IPS-18c (cell line): ENCODE results near the gene HHIPL2.

Experiments used
- H3K4me3 ChIP-seq: 2 replicates; pipeline ENCODE4 v1.7.0; 2013; ENCODE audit warnings: low read depth, mild to moderate bottlenecking, low read length, moderate library complexity; ENCODE audit not compliant: insufficient read depth
- H3K9me3 ChIP-seq: one replicate; pipeline ENCODE4 v1.6.1; 2013; ENCODE audit warnings: mild to moderate bottlenecking, low read length, moderate library complexity; ENCODE audit not compliant: control insufficient read depth, insufficient read depth

HHIPL2 gene

DNA sequence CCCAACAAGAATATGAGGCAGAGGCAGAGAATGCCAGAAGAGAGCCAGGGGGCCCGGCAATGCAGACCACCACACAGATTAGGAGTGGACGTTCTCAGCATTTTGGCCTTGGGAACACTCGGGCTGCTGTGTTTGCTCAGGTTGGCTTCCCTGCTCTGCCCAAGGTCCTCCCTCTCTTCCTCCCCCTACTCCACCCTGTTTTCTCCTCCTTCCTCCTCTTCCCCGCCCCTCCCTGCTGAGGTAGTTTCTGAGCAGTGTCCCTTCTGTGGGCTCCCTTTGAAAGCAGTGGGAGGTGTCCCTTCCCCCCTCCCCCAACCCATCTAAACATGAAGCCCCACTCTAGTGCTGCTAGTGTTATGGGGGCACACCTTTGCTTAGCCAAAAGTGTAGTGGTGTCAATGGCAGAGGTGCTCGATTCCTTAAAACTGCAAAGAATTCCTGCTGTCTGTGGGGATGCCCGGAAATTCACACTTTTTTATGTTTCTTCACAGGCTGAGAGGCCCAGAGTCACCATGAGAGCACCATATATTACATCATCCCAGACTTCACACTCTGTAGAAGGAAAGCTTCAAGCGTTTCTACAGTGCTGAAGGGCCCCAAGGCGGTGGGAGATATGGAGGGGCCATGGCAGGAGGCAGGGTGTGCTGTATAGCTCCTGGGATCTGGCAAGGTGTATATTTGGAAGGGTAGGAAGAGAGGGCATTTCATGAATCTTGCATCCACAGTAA is at the start of gene HHIPL2:
HHIPL2 (minus strand) TSS at position 161 of the 728 bp plus-strand sequence; CDS start at position 101, 60 bp downstream.
- H3K9me3 ChIP-seq, result no peaks in the 10 kb centered on the region
- H3K4me3 ChIP-seq, result no peak within 1 kb of the TSS

DNA sequence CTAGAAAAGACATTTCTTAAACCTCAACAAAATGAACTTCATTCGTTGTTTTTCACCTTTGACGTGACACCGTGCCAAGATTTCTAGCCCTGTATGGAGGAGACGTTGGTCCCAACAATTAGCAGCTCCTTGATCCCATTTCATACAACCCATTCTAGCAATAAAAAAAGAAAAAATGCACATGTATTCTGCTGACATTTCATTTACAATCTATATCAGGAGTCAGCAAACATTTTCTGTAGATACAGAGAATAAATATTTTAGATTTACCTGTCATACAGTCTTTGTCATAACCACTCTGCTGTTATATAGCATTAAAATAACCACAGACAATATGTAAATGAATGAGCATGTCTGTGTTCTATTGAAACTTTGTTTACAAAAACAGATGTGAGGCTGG is 48.8 kb upstream of the HHIPL2 start:
- Histone ChIP-seq H3K4me3 (no peak overlapping the region), H3K9me3 (no peaks in the 10 kb centered on the region)

DNA sequence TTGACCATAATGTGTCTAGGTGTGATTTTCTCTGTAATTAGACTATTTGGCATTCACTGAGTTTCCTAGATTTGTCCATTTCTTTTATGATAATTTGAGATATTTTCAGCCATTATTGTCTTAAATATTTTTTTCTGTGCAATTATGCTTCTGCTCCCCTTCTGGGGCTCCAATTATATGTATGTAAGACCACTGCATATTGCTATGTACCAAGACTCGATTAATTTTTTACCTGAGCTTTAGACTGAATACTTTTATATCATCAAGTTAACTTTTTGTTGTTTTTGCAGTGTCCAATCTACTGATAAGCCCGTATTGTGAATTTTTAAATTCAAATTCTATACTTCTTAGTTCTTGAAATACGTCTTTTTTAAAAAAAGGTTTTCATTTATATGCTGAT is 46.9 kb upstream of the HHIPL2 start:
- H3K9me3 ChIP-seq, result no peaks in the 10 kb centered on the region

DNA sequence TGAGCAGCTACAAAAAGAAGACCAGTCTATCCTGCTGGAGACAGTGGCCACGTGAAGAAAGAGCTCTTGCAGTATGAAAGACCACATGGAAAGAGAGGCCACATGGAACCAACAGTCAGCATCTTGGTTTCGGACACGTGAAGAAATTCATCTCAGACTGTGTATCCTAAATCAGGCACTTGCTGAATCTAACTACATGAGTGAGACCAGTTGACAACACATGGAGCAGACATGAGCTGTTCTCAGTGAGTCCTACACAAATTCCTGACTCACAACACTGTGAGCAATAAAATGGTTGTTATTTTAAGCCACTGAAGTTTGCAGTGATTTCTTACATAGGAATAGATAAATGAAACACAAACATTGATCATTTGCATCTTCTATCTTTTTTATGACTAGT is 44.3 kb upstream of the HHIPL2 start:
- Histone ChIP-seq H3K4me3 (no peak overlapping the region), H3K9me3 (no peaks in the 10 kb centered on the region)

More for the DNA sequence above, 46.9 kb upstream of the HHIPL2 start:
- no peak overlapping the region for H3K4me3 ChIP-seq

DNA sequence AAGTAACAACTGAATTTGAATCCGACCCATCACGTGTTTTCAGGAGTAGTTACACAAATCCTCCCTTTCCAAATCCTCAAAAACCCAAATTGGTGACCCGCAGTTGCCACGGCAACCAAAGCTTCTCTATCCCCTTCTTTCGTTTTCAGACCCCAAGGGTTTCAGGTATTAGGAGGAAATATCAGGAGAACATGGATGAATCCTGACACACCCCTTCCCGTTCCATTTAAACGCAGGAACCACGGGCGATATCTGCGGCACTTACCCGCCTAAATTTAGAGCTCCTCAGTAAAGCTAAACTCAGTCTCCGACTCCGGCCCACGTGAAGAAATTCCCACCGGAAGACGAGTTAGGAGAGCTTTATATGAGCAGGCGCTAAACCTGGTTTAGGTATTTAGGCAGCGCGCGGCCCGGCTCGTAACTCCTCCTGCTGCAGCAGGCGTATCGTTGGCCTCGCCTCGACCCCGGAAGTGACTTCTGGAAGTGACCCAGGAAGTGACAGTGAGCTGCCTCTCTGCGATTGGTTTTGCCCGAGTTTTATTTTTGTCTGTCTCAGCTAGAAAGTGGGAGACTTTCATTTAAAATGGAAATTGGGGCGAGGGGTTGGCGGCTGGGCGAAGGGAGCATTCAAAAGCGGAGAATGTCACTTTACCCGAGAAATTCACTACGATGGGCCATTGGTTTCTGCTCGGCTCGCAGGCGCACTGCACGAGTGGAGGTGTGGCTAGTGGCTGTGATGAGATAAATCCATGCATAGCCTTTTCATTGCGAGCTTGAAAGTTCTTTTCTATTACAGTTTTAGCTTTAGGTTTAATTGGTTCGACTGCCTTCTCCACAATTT is 41.8 kb upstream of the HHIPL2 start, which contains the start of gene TAF1A:
TAF1A (minus strand) TSS at position 472 of the 841 bp plus-strand sequence.
- no peaks in the 10 kb centered on the region for H3K9me3 ChIP-seq
- H3K4me3 ChIP-seq, result peak within 1 kb of the TSS; percentile 71

DNA sequence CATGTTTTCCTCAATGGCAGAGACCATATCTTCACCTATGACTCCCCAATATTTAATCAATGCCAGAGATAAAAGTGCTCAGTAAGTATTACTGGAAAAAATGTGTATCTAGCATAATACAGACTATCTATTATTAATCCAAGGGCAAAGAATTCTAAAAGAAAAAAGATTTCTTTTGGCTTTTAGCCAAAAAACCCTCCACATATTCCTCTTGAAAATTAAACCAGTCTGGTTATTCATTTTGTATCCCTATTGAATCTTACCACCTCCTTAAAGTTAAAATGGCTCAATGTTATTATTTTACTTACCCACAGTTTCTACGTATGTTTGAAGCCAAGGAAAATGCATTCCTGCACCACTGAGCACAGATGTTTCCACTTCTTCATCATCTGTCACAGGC is 40.2 kb upstream of the HHIPL2 start:
- H3K4me3 ChIP-seq, result no peak overlapping the region
- H3K9me3 ChIP-seq, result no peaks in the 10 kb centered on the region

DNA sequence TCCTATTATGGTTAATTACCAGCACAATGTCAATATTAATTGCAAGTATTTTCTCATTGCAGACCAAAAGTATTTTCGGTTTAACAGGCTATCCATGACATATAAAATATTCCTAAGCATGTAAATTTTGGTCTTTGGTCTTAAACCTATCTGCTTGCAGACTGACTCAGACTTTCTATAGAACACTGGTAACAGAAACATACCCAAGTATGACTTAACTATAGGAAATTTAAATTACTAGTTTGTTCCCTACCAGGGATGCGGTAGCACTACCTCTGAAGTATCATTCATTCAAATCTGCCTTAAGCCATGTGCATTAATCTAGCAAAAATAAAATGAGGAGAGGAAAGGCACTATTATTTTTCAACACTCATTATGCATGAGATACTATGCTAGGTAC is 38.9 kb upstream of the HHIPL2 start:
- H3K4me3 ChIP-seq, result no peak overlapping the region

DNA sequence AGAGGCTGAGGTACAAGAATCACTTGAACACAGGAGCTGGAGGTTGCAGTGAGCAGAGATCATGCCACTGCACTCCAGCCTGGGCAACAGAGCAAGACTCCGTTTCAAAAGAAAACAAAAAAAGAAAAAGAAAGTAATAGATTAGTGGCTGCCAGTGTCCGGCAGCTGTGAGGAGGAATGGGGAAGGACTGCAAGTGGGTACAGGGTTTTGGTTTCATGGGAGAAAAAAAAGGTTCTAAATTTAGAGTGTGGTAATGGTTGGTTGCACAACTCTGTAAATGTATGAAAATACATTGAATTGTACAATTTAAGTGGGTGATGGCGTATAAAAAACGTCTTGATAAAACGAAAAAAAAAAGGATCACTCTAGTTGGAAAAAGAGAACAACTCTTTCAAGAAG is 35.2 kb upstream of the HHIPL2 start:
- no peak overlapping the region for H3K4me3 ChIP-seq
- no peaks in the 10 kb centered on the region for H3K9me3 ChIP-seq

More for the DNA sequence above, 38.9 kb upstream of the HHIPL2 start:
- H3K9me3 ChIP-seq, result no peaks in the 10 kb centered on the region

DNA sequence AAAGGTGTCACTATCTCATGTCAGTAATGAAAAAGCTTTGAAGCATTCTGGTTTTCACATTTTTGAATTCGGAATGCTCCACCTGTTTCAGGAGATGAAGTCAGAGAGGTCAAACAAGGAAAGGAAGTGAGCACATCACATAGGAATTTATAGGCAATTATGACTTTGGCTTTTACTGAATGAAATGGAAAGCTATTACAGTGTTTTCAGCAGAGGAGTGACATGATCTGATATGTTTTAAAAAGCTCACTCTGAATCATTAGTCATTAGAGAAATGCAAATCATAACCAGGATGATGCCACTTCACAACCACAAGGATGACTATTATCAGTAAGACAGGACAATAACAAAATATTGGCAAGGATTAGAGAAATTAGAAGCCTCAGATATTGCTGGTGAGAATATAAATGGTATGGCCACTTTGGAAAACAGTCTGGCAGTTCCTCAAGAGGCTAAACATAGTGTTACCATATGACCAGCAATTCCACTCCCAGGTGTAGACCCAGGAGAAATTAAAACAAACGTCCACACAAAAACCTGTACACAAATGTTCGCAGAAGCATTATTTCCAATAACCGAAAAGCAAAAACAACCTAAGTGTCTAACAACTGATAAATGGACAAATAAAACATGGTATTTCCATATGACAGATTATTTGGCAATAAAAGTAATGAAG is 34.3 kb upstream of the HHIPL2 start:
- Histone ChIP-seq H3K9me3 (no peaks in the 10 kb centered on the region), H3K4me3 (no peak overlapping the region)

DNA sequence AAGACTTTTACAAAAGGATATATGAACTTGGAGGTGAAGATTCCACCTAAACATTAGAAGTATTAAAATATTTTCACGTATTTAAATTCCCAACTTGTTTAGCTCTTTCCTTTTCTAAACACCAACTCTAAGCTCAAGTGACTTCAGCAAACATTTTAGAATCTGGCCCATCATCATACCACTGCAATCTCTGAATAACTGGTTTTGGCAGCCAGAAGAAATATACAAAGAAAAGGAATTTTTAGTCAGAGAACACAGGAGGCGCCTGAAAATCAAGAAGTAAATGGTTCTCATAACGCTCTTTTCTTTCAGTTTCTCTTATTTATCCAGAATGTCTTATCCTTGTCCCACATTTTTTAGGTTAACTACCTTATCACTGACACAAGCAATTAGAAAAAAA is 31.4 kb upstream of the HHIPL2 start:
- Histone ChIP-seq H3K9me3 (no peaks in the 10 kb centered on the region), H3K4me3 (no peak overlapping the region)

DNA sequence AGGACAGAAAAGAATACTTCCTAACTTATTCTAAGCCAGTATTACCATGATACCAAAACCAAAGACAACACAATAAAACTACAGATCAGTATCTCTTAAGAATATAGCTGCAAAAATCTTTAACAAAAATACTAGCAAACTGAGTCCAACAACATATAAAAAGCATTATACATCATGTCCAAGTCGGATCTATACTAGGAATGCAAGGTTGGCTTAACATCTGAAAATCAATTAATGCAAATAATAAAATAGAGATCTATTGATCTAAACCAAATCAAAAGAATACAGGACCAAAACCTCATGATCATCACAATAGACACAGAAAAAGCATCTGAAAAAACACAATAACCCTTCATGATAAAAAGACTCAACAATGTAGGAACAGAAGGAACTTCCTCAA is 22.9 kb upstream of the HHIPL2 start:
- no peaks in the 10 kb centered on the region for H3K9me3 ChIP-seq
- H3K4me3 ChIP-seq, result no peak overlapping the region

DNA sequence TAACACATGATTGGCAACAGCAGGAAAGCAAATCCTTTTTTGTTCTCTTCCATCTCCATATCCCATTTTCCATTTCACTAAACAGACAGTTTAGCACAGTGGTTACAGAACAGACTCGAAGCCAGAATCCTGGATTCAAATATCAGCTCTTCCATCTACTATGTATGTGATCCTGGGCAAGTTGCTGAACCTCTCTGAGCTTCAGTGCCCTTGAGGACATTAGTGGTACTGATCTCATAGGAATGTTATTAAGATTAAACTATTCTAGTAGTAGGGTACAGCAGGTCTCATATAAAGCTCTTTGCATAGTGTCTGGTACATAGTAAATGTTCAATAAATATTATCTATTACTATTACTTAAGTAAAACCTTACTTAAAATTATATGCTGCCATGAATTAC is 13.8 kb upstream of the HHIPL2 start:
- Histone ChIP-seq H3K9me3 (no peaks in the 10 kb centered on the region), H3K4me3 (no peak overlapping the region)

DNA sequence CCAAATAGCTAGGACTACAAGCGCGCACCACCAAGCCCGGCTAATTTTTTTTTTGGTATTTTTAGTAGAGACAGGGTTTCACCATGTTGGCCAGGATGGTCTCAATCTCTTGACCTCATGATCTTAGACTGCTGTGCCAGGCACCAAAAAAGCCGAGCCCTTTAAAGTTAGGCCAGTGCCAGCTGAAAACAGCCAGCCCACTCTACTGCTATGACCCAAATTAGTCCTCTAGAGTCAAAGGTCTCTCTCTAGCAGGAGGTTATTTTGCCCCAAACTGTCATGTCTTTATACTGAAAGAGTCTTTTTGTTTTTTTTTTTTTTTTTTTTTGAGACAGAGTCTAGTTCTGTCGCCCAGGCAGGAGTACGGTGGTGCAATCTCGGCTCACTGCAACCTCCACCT is 9.7 kb upstream of the HHIPL2 start:
- H3K9me3 ChIP-seq, result no peaks in the 10 kb centered on the region
- H3K4me3 ChIP-seq, result no peak overlapping the region

DNA sequence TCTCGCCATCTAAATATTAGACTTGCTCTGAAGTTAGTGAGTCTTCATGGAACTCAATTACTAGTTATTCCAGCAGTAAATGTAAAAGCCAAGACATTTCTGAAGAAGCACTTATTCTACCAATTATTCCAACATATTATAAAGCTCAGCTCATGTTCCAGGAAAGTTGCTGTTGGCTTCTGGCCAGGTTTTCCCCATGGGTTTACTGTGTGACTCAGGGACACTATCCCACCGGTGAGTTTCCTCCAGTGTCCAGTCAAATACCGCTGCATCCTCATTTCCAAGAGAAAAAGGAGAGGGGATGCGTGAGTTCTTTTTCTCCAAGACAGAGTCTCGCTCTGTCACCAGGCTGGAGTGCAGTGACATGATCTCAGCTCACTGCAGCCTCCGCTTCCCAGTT is 9.2 kb upstream of the HHIPL2 start:
- H3K4me3 ChIP-seq, result no peak overlapping the region
- H3K9me3 ChIP-seq, result no peaks in the 10 kb centered on the region

DNA sequence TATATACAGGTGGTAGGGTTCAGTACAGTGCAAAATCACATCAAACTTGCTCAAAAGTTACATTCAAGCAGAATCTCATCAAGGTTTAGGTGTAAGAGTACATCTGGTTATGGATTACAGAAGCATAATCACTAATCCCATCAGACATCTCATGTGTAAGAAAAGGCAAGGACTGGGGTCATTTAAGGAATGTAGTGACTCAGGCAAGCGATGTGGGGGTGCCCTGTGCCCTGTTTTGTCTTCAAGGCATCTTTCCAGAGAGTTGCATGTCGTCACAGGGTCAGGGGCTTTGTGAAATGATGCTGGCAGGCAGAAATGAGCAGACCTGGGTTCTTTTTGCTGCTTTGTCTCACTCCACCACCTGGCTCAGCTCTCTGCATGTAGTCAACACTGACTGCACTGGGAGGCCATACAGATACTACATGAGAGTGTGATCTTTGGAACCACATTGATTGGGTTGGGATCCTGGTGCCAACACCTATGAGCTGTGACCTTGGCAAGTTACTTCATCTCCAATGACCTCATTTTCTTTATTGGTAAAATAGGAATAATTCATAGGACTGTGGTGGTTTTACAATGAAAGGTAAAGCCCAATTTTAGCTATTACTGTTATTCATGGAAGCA is 8.2 kb upstream of the HHIPL2 start:
- H3K9me3 ChIP-seq, result no peaks in the 10 kb centered on the region
- no peak overlapping the region for H3K4me3 ChIP-seq

DNA sequence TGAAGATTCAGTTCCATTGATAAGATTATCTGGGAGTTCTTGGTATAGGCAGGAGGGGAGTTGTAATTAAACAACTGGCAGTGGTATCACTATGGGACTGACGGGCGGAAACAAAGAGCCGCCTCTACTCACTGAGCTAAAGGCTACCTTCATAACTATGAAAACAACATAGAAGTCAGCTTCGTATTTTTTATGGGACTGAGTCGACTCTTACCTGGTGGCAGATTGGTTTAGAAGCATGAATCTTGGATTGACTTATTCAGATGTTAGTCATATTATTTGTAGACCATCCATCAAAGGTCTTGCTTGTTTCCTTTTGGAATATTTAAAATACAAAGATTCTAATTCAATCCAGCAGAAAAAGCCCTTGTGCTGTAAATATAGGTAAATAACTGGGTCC is 6.3 kb upstream of the HHIPL2 start:
- H3K4me3 ChIP-seq, result no peak overlapping the region

DNA sequence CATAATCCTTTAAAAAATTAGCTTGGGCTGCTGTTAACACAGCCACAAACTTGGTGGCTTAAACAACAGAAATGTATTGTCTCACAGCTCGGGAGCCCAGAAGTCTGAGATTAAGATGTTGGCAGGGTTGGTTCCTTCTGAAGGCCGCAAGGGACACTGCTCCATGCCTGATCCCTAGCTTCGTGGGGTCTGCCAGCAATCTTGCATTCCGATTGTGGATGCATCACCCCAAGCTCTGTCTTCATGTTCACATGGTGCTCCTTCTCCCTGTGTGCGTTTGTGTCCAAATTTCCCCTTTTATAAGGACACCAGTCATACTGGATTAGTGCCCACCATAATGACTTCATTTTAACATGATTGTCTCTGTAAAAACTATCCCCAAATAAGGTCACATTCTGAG is 5.0 kb upstream of the HHIPL2 start:
- Histone ChIP-seq H3K9me3 (no peaks in the 10 kb centered on the region), H3K4me3 (no peak overlapping the region)

More for the DNA sequence above, 6.3 kb upstream of the HHIPL2 start:
- no peaks in the 10 kb centered on the region for H3K9me3 ChIP-seq
